Measurements from ENCODE around the gene ALK. TPM values are rescaled to one million over a fixed set of nuclear protein-coding genes. Genes with fewer than 3 reads are reported as not detected.

Gene ALK
- total RNA-seq, 1 experiment from 2014 or later = not detected

DNA sequence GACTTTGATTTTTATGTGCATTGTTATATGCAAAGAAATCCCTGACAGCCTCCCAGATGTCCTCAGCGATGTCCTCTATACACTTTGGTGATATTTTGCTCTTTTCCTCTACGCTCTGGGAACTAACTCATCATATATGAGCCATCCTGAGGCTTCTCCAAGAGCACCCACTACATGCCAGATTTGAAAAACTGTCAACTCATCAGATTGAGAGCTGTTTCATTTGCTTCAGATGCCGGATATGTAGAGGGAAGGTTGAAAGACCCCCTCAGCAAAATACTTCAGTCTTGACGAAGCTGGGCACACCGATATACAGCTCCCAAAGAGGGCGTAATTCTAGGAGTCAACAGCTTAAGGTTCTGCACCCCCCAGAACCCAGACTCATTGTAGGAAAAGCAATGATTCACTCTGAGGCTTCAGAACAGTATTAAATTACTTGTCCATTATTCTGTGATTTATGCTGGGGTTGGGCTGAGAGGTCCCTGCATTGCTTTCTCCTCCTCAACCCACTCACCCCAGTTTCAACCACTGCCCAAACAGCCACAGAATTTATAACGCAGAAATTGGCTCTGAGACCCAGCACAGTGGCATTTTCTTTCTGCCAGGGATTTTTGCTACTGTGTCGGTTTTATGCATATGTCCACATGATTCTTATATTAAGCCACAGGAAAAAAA lies 341.8 kb downstream of the ALK start:
- DNase-seq (ENCODE audit: low spot score) = no peak

DNA sequence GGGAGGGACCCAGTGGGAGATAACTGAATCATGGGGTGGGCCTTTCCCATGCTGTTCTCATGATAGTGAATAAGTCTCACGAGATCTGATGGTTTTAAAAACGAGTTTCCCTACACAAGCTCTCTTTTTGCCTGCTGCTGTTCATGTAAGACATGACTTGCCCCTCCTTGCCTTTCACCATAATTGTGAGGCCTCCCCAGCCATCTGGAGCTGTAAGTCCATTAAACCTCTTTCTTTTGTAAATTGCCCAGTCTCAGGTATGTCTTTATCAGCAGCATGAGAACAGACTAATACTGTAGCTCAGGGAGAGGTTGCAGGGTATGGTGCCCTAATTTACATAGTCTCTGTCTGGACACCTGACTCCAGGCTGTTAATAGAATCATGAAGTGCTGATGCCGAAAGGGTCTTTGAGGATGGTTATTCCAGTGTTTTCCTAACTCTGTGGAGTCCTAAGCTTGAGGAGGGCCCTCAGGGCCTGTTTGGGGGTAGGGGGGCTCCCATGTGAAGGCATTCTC lies 343.2 kb downstream of the ALK start:
- DNase-seq (ENCODE audit: low spot score) = no peak

DNA sequence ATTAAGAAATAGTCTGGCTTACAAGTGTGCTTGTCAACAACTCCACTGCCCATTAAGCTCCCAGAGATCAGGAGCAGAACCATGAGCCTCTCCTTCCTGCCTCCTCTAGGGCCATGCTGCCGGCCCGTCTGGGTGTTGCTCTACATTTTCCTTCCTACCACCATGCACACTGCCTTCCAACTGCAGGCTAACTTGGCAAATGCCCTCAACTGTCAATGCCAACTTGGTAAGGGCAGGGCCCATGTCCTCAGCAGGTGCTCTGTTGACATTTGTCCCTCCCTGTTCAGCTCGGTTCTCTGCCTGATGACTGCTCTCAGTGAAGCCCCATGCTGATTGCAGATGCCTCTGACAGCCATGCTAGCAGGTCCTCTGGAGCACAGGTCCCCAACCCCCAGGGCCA lies 345.2 kb downstream of the ALK start:
- DNase-seq (ENCODE audit: low spot score) = no peak

DNA sequence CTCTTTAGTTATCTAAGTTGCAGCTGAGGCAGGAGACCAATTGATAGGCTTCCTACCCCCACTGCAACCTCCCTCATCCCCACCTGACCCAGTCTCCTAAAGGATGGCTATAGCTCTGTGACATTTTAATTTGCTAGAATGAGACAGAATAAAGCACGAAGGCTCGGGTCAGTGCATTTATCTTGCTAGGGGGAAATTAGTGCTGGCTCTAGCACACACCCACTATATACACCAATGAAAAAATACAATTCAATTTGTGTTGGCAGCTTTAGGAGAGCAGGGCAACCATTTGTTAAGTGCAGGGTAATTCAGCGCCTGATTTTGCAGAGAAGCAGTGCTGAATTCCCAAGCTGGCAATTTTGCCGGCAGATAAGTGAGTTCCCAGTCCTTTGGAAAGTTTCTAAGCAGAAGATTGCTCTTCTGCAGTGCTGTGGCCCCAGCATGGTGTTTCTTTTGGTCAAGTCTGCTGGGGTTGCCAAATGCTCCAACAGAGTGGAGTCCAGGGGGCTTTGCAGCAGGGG lies 346.0 kb downstream of the ALK start:
- DNase-seq (ENCODE audit: low spot score) = no peak

DNA sequence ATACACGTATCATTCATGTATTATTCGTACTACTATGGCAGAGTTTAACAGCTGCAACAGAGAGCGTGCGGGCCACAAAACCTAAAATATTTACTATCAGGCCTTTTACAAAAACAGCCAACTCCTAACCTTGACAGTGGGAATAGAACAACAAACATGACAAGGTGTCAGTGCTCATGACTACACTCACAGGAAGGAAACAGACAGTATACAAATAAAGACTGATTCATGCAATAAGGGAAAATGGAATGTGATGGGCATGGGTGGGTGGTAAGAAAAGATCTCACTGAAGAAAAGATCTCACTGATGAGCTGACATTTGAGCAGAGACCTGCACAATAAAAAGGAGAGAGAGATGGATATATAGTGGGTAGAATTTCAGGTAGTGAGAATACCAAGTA lies 347.8 kb downstream of the ALK start:
- no peak for DNase-seq (ENCODE audit: low spot score)

DNA sequence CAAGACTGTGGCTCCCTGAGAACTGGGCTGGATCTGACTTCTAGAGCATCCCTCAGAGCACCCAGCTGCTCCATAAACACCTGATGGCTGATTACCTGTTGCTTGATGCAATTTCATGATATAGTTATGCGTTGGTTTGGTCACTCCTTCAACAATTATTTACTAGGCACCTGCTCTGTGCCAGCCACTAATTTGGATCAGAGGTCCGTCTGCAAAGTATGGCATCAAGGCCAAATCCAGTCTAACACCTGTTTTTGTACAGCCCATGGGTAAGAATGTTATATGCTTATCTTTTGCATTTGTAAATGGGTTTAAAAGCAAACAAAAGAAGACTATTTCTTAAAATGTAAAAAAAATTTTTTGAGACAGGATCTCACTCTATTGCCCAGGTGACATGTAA lies 348.2 kb downstream of the ALK start:
- no peak for DNase-seq (ENCODE audit: low spot score)

DNA sequence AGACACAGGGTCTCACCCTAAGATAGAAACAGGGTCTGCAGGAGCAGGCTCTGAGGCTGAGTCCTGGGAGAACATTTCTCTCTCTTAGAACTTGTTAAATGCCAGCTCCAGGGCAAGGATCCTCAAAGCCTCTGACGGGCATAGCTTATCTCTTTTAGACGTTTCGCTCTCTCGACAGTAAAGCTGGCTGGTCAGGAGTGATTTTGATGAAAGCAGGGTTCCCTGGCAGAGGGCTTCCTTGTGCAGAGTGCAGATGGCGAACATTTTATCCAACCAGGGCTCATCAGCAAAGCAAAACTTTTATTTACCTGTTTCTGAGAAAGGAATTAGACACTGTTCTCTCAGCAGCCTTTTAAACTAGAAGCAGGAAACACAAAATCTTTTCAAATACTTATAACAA lies 350.8 kb downstream of the ALK start:
- no peak for DNase-seq (ENCODE audit: low spot score)

DNA sequence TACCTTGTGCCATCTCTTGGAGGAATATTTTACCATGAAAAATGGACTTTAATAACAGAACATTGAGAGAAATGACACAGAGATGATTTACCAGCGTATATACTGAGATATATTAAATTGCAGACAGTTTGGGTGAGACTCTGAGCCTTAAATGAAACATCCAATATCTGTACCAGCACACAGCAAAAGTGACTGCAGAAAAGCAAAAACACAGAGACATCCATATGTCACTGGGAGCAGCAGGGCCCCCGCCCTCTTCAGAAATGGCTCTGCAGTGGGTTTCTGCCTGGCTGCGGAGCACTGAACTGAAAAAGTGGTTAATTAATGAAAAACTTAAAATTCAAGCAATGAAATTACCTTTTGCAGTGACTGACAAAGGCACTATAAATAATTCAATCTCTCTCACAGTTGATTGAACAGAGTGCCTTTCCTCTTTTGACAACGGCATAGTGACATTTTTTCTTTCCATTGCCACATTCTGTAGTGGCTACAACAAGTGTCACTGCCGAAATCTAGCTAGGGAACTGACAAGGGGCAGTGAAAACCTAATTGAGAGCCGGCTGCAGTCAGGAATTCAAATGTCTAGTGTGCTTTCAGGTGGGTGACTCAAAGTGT lies 353.4 kb downstream of the ALK start:
- DNase-seq (ENCODE audit: low spot score) = no peak

DNA sequence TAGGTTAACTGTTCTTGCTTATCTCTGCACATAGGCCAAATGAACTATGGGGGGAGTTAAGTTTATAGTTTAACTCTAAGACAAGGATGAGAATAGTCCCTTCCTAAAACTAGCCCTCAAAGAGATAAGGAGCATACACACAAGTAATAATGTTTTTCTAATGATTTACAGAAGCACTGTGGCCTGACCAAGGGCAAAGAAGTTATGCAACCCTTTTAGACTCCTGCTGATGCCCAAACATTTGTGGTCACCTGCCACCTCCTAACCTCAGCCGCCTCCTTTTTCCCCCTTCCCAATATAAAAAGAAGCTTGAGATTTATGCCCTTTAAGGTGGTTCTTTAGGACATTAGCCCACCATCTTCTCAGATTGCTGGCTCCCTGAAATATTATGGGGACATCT lies 357.7 kb downstream of the ALK start:
- no peak for DNase-seq (ENCODE audit: low spot score)

DNA sequence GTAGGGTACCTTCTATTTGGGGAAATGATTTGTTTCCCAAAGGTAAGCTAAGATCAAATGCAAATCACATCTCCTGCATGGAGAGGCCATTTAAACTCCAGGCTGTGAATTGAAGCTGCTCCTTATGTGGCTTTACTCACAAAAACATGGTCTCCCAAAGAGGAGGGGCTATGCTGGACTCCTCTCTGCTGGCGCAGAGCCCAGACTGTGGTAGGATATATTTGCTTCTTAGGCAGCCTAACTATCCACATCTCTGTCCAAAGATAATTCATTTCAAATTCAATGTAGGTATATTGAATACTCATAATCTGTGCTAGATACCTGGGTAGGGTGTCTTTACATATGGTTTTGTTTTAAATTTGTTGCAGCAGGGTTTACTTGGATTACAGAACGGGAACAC lies 358.5 kb downstream of the ALK start:
- no peak for DNase-seq (ENCODE audit: low spot score)

DNA sequence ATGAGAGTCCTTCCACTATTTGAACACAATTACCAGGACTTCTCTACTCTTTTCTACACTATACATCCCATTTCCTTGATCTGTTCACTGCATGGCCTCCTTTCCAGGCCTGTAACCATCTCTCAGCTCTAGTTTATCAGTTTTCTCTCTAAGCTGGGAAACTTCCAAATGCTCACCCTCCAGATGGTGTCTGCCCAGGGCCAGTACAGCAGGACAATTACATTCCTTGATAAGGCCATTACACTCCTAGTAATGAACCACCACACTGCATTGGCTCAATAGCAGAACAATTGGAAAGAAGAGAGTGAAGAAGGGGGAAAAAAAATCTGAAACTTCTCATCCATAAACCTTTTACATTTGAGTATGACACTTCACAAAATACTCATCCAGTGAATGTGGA lies 359.1 kb downstream of the ALK start:
- DNase-seq (ENCODE audit: low spot score) = no peak

DNA sequence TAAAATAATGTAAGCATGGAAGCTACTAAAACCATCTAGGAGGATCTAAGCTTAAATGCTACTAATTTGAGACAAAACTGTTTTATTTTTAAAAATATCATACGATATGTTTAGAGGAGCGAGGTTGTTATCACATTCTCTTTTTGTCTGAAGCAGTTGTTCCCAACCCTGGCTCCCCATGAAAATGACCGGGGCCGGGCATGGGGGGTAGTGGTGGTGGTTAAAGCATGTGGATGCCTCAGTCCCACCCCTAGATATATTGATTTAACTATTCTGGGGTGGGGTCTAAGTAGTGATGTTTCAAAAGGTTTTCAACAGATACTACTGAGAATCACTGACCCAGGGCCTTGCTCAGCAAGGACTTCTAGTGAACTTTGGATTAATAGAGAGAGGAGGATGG lies 359.8 kb downstream of the ALK start:
- DNase-seq (ENCODE audit: low spot score) = no peak

DNA sequence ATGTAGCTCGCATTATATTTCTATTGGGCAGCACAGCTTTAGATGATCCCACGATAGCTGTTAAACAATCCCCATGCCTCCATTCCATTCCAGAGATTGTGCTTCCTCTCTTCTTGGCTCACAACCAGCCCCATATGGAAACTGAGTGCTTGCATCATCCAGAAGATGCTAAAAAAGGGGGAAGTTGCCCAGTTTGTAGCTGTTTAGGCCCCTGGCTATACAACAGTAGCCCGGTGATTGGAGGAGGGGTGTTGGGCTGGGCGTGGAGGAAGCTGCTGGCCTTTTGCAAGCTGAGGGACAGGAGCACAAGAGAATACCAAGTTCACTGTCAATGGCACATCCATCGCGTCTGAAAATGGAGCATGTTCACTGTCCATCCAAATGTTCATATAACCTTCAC lies 360.2 kb downstream of the ALK start:
- DNase-seq (ENCODE audit: low spot score) = no peak

DNA sequence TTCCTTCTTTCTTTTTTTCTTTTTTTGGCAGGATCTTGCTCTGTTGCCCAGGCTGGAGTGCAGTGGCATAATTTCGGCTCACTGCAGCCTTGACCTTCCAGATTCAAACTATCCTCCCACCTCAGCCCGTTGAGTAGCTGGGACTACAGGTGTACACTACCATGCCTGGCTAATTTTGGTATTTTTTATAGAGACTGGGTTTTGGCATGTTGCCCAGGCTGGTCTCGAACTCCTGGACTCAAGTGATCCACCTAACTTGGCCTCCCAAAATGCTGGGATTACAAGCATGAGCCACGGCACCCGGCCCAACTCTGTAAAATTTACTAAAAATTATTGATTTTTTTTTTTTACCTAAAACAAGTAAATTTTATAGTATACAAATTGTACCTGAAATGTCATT lies 360.8 kb downstream of the ALK start:
- no peak for DNase-seq (ENCODE audit: low spot score)

DNA sequence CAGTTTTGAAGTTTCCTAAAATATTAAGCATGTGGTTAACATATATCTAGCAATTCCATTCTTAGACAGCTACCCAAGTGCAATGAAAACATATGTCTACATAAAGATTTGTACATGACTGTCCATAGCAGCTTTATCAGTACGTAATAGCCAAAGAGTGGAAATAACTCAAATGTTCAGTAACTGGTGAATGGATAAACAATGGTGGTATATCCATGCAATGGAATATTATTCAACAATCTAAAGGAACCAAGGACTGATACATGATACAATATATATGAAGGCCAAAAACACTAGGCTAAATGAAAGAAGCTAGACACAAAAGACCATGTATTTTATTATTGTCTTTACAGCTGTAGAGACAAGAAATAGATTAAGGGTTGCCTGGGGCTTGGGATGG lies 361.4 kb downstream of the ALK start:
- DNase-seq (ENCODE audit: low spot score) = no peak

DNA sequence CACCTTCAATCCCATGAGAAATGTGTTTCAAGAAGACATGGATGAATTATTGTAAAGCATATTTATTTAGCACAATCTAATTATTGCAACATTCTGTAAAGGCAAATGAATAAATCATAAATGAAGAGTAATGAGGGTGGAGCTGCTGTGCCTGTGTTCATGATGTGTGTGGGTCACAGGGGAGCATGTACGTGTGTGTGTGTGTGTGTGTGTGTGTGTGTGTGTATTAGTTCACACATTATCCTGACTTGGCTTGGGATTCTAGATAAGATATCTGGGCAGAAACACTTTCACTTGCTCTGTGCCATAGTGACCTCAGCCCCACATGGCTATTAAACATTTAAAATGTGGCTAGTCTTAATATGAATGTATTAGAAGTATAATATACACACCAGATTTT lies 361.8 kb downstream of the ALK start:
- DNase-seq (ENCODE audit: low spot score) = no peak

DNA sequence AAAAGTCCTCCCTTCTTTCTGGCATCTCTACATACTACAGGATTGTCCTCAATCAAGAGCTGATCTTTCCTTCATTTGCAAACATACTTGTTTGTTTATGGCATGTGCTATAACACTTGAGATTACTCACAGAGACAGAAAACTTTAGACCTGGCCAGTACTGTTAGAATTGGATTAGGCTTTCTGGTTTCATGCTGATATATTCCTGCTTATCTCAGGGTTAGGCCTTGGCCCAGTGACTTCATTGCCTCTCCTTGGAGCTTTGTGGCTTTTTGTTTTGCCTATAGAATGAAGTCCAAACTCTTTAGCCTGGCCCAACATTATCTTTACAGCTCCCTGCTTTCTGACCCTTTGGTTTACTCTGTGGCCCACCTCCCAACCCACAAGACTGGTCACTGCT lies 363.3 kb downstream of the ALK start:
- DNase-seq (ENCODE audit: low spot score) = no peak

DNA sequence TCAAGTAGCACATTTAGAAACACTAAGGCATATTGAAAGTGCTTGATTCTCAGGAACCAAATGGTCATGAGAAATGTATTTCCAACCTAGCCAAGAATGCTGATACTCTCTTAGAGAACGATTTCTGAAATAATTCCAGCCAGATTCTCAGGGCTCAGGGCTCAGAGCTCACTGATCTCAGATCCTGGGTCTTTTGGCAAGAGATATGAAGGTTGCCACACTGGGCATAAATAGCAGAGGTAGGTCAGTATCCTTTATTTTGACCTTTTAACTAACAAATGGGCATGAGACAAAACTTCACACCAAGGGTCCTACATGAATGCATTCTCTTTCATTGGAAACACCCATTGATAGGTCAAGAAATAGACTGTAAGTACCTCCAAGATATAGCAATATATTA lies 364.1 kb downstream of the ALK start:
- DNase-seq (ENCODE audit: low spot score) = no peak

DNA sequence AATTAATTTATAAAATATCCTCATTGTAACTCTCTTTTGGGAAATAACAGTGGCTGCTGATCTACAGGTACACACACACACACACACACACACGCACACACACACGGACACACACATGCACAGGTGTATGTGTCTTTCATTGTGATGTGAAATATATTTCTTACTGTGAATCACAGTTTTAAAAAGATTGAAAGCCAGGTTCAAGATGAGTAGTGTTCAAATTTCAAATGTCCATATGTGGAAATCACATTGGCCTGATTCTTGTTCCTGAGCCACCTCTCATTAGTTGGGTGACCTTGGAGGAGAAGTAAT lies 372.4 kb downstream of the ALK start:
- no peak for DNase-seq (ENCODE audit: low spot score)

DNA sequence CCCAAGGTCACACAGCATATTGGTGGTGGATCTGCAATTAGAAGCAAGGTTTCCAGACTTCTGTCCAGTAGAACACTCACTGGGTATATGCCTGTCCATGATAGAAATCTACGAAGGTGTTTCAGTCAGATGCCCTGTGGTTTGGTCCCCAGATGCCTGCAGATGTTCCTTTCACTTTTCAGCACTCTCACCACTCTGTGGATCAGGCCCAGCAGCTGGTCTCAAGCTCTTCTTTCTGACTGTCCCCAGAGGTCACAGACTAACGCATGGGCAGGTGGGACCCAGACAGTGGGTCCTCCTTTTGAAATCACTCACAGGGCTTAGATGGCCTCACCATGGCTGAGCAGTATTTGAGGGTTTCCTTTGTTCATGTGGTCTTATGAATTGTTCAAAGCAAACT lies 376.5 kb downstream of the ALK start:
- no peak for DNase-seq (ENCODE audit: low spot score)

DNA sequence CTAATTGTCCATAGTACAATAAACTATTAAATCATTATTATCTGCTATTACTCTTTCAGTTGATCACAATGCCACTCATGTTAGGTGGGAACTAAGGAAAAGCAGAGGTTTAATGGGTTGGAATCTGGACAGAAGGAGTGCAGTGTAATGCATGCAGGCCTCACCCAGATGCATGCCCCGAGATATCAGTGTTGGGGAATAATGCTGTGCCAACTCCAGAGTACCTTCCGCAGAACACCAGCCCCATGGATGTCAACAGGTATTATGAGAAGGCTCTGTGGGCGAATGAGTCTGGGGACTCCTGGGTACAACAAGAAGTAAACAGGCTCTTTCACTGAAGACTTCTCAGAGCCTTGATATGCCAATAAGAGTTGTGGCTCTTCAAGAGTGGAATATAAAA lies 377.4 kb downstream of the ALK start:
- DNase-seq (ENCODE audit: low spot score) = no peak

DNA sequence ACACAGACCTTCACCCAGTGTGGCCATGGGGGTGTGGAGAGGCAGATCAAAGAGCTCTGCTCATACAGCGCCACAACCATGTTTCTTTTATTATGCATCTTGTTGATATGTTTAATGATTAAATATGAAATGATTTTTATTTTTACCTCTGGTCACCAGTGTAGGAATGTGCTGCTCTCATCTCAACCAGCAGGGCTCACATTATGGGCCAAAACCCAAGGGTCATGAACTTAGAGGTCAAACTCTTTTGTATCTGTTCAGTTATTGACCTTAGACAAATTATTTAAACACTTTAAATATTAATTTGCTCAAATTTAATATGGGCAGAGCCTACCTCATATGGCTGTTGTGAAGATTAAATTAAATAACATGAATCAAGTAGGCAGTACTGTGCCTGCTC lies 386.2 kb downstream of the ALK start:
- no peak for DNase-seq (ENCODE audit: low spot score)

DNA sequence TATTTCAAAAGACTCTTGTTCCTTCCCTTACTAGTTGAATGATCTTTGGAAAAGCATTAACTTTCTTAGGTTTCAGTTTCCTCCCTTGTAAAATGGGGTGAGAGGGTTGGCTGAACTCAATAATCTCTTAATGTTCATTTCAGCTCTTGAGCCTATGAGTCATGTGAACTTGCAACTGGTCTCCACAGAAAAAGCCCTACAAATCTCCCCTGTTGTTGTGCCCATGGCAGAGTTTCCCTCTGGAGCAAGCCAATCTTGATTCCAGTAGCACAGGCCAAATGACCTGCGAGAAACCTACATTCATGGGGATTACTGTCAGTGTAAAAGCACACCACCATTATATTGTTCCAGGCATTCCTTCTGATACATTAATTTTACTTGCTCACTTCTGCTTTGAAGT lies 388.9 kb downstream of the ALK start:
- DNase-seq (ENCODE audit: low spot score) = no peak

DNA sequence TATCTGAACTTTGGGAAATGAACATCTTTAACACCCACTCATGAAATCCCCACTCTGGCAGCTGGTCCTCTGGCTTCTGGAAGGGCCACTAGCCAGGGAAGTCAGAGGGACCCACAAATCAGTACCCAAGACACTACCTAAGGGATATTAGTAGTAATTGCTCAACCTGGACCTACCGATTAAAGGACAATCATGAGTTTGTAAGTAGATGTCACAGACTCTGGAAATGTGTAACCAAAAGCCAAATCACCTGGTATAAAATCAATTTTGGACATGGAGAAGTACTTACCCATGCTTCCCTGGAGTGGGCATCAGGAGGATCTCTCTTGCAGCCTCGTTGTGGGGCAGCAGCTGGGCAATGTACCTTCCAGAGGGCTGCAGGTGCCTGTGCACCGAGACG lies 389.8 kb downstream of the ALK start:
- no peak for DNase-seq (ENCODE audit: low spot score)
